ENCODE measurements around the gene TMEFF2. TPM values are rescaled to one million over a fixed set of nuclear protein-coding genes. Genes with fewer than 3 reads are reported as not detected.

The TMEFF2 gene
- not detected in 2 replicates for total RNA-seq (2014; rRNA removed; shearing (Covaris generic))

GRCh38 chr2:192194866-192195547 is at the start of gene TMEFF2:
Gene TMEFF2, minus strand, starts transcription at chr2:192194933. Its CDS starts 409 bp downstream, at chr2:192194524.
- no peak for DNase-seq (ENCODE audit: low spot score)

DNA sequence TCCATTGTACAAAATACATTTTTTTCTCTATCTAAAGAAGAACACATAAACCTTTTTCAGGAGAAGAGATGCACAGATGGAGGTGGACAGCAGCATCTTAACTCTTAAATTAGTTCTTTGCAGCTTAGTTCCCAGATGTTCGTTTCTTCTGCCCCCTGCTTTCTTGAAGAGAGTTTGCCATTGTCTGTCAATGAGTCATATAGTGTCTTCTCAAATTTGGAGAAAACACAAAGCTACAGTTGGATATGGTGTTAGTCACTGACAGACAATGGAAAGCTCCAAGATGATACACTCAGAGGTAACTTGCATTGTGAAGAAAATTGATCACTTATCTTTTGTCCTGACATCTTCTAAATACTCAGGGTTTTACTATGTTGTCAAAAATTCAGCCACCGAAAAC is 48.8 kb upstream of the TMEFF2 start:
- no peak for DNase-seq (ENCODE audit: low spot score)

DNA sequence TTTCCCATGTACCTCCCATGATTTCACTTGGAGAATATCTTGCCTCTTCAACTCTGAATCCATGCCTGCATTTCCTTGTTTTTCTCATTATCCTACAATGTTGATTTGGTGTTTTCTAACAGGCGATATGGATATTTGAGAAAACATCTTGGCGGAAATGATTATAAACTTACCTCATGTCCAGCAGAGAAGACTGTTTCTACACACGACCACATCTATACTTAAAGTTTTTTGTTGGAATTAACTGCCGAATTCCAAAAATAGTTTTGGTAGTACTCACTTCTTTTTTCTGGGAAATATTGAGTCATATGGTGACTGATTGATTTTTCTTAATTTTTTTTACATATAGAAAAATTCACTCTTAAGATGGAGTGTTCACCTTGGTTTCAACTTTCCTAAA is 41.4 kb upstream of the TMEFF2 start:
- no peak for DNase-seq (ENCODE audit: low spot score)

DNA sequence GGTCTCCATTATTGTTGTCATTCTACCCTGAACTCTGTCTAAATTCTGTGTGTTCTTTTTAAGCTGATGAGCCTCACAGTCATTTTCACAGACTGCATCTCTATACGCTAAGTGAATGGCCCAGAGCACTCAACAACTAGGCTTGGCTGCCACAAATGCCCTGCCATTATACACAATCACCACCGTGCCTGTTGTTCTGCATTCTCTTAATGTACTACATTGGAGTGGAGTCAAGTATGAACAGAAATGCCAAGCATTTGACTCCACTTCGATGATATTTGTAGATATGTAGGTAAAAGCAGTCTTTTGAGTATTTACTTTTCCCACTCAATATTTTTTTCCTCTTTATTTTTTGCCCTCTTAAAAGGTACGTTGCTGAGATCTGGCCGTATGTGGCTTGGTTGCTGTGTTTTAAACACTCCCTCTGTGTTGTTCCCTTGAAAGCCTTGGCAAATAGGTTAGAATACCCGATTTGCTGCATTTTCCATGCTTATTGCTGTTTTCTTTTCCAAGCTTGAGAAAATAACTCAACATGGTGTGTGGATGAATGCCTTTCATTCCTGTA is 36.2 kb upstream of the TMEFF2 start:
- no peak for DNase-seq (ENCODE audit: low spot score)

DNA sequence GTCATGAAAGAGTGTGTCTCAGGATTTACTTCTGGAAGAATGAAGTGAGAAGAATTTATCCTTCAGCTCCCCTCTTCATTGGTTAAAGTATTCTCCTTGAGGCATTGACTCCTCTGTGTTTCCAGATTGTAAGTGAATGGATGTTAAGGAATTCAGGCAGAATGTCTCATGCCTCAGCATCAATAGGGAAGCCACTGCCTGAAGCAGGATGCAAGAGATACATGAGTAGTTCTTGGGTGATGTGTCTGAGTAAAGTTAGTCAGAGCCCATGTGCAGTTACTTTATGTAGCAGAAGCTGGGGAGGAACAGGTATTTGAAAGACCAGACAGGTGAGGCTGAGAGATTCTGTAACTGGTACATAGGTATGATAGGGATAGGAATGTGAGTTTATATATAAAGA is 34.0 kb upstream of the TMEFF2 start:
- no peak for DNase-seq (ENCODE audit: low spot score)

DNA sequence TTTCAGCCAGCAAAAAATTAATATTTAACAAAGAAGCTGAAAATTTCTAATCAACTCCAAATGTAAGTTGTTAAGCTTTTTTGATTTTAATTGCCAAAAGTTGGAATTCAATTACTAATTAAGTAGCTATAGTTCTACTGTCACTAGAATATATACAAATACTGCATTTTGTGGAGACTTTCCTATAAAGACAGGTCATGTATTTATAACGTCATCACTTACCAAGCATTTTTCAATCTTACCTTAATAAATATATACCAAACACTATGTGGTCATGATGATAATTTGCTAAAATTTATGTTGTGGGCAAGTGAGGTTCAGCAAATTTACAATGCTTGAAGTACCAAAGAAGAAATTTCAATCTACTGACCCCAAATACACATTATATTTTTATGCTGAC is 24.2 kb upstream of the TMEFF2 start:
- DNase-seq (ENCODE audit: low spot score) = no peak

GRCh38 chr2:192218377-192218776 is 23.6 kb upstream of the TMEFF2 start:
- DNase-seq (ENCODE audit: low spot score) = no peak

GRCh38 chr2:192216336-192216735 is 21.6 kb upstream of the TMEFF2 start:
- DNase-seq (ENCODE audit: low spot score) = no peak

GRCh38 chr2:192215096-192215877 is 20.6 kb upstream of the TMEFF2 start:
- DNase-seq (ENCODE audit: low spot score) = no peak

GRCh38 chr2:192208848-192209247 is 14.1 kb upstream of the TMEFF2 start:
- no peak for DNase-seq (ENCODE audit: low spot score)

- no peak for DNase-seq (ENCODE audit: low spot score)
Measured at GRCh38 chr2:192206399-192206798, 11.7 kb upstream of the TMEFF2 start.

DNA sequence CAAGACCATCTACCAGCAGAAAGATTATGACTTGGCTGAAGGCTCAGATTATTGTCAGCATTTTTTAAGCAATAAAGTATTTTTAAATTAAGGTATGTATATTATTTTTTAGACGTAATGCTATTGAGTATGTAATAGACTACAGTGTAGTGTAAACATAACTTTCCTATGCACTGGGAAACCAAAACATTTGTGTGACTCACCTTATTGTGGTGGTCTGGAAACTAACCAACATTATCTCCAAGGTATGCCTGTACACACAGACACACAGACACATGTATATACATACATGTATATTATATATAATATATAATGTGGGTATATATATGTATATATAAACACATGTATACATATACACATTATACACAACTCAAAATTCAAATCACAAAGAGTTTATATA is 9.1 kb upstream of the TMEFF2 start:
- DNase-seq (ENCODE audit: low spot score) = no peak

GRCh38 chr2:192202373-192202772 is 7.6 kb upstream of the TMEFF2 start:
- no peak for DNase-seq (ENCODE audit: low spot score)

- DNase-seq (ENCODE audit: low spot score) = no peak
Measured at GRCh38 chr2:192201116-192201515, 6.4 kb upstream of the TMEFF2 start.

GRCh38 chr2:192197357-192197756 is 2.6 kb upstream of the TMEFF2 start:
- peak; percentile 44 for DNase-seq (ENCODE audit: low spot score)

DNA sequence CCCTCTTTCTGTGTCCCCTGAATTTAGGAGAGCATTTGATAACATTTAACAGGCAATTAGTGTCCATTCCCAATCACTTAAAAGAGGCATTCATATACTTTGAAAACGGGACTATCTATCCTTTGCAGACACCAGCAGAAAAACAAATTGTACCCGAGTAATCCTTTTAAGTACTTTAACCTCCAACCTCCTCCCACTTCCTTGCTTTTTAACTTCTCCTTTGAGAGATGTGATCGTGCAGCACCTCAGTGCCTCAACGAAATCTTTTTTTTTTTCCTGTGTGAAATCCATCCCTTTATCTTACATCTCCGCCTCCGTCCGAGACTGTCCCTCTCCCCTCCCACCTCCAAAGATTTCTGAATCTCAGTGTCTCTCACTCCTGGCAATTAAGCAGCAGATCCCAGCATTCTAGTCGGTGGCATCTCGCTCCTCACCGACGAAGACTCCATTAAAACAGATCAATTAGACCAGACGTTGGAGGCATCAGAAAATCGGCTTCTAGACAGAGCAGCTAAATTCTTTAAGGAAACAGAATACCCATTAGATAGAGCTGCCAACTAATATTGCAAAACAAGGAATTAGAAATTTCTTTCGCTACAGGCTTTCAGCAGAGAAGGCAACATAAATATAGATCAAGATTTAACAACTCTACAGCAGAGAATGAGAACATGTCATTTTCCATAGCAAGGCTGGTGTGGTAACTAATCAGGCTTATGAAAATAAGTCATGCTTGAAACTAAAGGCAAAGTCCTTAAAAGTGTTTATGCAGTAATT is 1.9 kb upstream of the TMEFF2 start:
- DNase-seq (ENCODE audit: low spot score) = no peak

DNA sequence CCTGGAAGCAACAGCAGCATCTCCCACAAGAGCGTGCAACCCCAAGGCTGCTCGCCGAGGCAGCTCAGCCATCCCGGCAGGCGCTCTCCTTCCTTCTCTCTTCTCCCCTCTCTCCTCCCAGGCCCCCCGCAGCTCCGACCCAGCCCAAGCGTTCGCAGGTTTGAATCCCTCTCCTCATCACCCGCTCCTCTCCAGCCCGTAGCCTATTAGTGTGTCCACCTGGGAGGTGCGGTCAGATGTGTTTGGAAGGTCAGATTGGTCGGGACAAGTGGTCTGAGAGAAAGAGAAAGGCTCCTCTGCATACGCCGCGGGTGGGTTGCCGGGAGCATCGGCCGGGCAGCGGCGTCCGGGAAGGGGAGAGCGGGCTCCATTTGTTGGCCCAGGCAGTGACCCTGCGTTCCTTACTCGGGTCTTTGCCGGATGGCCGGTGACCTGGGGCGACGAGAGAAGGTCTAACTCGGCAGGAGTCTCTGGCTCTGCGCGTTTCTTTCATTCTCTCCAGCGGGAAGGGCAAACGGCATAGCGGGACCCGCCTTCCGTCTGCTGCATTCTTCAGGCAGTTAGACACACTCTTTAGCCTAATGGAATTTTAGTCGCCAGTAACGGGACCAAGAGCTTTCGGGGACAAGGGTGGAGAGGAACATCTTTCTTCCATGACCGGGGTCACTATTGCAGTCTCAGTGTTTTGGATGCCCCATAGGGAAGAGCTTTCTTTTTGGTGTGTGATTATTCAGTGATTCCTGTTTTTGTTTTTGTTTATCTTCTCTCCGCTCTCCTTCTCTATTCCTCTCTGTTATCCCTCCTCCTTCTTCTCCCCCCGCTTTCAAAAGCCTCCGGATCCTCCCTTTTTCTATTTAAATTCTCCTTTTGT is 1.1 kb upstream of the TMEFF2 start:
- no peak for DNase-seq (ENCODE audit: low spot score)

DNA sequence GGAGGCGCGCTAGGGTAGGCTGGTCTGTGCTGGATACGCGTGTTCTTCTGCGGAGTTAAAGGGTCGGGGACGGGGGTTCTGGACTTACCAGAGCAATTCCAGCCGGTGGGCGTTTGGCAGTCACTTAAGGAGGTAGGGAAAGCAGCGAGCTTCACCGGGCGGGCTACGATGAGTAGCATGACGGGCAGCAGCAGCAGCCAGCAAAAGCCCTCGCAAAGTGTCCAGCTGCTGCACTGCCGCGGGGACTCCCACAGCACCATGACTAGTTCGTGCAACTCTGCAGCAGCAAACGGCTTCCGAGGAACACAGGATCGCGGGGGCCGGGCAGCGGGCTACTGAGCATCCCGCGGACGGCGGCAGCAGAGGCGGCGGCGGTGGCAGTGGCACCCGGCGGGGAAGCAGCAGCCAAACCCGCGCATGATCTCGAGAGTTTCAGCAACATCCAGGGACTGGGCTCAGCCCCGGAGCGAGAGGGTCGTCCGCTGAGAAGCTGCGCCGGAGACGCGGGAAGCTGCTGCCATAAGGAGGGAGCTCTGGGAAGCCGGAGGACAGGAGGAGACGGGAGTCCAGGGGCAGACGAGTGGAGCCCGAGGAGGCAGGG is 368 bp downstream of the TMEFF2 start:
- DNase-seq (ENCODE audit: low spot score) = no peak

DNA sequence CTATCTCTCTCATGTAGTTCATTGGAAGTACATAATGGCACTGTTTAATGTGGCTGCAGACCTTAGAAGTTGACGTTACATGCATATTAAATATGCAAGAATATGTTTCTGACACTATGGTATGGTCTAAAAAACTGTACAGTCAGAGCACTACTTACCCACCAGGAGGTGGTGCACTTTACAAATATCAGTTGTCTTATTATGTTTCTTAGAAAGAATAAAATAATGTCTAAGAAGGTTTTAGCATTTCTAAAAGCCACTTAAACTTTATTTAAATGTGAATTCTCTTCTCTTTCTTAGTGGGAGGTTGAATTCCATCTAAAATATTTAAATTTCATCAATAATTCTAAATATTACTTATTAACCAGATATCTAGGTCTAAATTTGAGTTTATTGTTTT is 4.3 kb downstream of the TMEFF2 start:
- peak; percentile 52 for DNase-seq (ENCODE audit: low spot score)

DNA sequence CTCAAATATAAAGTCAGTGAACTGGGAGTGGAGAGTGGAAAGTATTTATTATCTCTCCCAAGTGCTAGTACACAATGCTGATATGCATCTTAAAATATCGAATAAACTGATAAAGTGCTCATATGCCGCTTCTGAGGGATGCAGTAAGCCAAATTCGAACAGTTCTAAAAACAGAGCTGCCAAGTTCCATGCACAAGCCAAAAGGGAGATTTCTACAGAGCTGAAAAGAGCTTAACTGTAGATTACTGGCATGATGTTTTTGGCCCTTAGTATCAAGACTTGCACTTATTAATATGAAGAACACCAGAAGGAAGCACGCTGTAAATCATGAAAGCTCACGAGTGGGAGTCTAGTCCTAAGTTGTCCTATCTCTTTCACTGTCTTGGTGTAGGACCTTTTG is 7.9 kb downstream of the TMEFF2 start:
- no peak for DNase-seq (ENCODE audit: low spot score)

GRCh38 chr2:192184349-192184748 is 10.4 kb downstream of the TMEFF2 start:
- no peak for DNase-seq (ENCODE audit: low spot score)
